HG02973 (cell line): ENCODE results near the gene GABBR2.
"Not testable (repeated sequence)": the region's sequence is repeated elsewhere in the genome, so short reads cannot be mapped to it uniquely, and the experiment has no call there.

Experiments used
- ATAC-seq: cut with Tn5 transposase; IDR thresholded peaks from one replicate; pipeline ENCODE4 v1.9.1; 2021; ENCODE audit warnings: moderate library complexity; ENCODE audit not compliant: unreplicated experiment

Gene GABBR2

DNA sequence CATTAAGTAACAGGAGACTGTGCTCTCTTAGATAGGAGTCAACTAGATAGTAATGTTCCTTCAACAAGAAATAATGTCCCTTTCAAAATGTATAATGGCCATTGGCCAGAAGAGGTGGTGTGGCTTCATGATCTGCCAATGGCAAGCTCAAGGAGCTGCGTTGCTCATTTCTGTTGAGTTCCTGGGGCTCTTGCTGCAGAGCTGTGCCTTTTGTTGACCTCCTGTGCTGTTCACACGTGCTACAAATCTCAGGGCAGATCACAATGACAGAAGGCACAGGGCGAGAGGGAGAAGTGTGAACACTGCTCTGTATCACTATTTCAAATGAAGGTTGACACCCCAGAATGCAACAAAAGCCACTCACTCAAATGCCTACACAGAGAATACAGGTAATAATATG lies 437.3 kb downstream of the GABBR2 start:
- ATAC-seq: no peak

GRCh38 chr9:98270284-98270683 lies 438.5 kb downstream of the GABBR2 start:
- ATAC-seq: not testable (repeated sequence)

DNA sequence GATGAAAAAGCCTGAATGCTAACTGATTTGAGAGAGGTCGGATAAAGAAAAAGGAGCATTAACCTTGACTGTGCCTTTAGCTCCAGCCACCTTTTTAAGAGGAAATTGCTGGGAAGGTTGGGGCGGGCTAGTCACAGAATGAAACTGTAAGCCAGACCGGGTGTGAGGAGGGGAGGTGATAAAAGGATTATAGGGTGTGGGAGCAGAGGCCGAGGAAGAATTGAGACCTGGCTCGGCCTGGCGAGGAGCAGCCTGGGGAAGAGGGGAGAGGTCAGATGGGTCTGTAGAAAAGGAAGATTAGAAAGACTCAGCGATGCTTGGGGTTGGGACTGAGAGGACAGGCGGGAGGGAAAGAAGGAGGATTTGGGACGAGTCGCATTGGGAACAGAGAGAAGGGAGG lies 439.1 kb downstream of the GABBR2 start:
- ATAC-seq: not testable (repeated sequence)

DNA sequence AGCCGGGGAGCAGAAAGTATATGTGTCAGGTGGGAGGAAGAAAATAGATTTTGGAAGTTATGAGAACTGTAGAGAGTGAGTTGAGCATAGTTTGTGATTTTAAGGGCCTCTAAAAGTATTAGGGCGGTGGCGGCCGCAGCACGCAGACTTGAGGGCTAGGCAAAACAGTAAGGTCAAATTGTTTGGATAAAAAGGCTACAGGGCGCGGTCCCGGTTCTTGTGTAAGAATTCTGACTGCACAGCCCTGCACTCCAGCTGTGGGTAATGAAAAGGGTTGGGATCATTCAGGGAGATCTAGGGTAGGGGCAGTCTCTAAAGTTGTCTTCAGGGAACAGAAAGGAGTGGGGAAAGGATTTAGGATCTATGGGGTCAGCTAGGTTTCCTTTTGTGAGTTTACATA lies 441.2 kb downstream of the GABBR2 start:
- ATAC-seq: not testable (repeated sequence)

GRCh38 chr9:98264516-98264915 lies 444.2 kb downstream of the GABBR2 start:
- no peak for ATAC-seq

DNA sequence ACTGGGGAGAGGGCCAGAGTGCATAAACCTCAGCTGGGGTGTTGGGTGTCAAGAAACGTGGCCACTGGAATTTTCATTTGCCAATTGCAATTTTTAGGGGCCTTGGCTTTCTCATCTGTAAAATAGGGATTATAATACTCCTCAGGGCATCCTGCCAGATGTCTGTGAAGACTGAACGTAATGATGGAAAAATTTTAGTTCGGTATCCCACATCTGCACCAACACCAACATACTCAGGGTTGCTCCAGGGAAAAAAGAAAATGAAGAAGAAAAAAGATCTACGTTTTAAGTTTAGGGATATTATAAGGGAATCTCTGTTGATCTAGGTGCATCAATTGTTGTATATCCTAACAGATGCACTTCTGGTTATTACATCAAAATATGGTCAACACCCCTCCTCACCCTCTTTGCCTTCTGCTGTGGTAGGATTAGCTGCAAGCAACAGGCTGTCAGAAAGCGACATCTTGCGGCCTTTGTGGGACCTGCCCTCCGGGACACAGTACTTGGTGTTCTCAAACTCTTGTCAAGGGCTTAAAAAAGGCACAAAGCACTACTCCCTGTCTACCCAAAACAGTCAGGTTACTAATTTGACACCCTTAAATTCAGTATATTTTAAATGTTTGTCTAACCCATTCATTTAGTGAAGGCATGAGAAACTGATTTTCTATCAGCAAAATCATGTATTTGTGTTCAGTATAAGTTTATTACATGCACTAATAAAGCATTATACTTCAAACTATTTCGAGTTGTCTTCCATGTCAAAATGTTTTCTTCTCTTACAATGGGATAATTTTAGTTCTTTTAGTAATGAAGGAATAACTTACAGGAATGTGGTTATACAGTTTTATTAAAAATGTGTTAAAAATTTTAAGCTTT lies 445.0 kb downstream of the GABBR2 start:
- peak; percentile 78 for ATAC-seq

DNA sequence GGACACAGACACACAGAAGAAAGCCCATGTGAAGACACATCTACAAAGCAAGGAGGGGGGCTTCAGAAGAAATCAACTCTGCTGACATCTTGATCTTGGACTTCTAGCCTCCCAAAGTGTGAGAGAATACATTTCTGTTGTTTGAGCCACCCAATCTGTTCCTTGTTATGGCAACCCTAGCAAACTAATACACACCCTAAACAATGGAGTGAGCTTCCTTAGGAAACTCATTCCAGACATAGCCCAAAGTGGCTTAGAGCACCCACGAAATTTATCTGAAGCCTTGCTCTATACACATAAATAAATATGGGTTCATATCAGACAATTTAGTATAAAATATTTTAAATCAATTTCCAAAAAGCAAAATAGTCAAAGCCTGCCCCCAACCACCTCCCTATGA lies 445.7 kb downstream of the GABBR2 start:
- ATAC-seq: no peak

DNA sequence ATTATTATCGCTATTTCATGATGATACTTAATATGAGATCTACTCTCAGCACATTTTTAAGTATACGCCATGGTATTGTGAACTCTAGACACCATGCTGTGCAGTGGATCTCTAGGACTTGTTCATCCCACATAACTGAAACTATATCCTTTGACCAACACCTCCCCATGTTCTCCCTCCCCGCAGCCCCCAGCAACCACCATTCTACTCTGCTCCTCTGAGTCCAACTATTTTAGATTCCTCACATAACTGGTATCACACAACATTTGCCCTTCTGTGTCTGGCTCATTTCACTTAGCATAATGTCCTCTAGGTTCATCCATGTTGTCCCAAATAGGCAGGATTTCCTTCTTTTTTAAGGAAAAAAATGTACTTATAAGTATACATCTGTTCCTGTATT lies 446.7 kb downstream of the GABBR2 start:
- ATAC-seq: no peak

GRCh38 chr9:98260635-98261034 lies 448.1 kb downstream of the GABBR2 start:
- no peak for ATAC-seq

DNA sequence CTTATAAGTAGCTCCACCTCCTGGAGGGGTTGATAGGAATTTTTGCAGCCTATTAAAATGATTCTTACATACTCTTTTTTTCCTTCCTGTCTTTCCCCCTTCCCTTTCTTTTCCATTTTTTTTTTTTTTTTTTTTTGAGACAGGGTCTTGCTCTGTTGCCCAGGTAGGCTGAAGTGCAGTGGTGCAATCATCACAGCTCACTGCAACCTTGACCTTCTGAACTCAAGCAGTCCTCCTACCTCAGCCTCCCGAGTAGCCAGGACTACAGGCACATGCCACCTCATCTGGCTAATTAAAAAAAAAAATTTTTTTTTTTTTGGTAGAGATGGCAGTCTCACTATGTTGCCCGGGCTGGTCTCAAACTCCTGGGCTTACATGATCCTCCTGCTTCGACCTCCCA lies 448.9 kb downstream of the GABBR2 start:
- no peak for ATAC-seq

DNA sequence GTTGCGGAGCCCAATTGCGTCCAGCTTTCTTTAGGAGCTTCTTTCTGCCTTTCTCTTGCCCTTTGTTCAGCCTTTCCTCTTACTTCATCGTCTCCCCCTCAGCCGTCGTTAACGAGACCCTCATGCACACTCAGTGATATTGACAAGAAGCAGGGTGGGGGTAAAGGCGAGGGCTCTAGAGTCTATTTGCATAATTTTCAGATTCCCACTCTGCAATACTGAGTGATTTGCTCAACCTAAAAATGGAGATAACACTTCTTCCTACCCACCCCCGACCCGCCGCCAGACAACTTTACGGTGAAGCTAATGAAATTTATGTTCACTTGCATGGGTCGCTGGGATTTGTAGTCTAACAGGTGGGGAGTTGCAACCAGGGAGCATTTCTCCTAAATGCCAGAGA lies 452.0 kb downstream of the GABBR2 start:
- ATAC-seq: no peak

DNA sequence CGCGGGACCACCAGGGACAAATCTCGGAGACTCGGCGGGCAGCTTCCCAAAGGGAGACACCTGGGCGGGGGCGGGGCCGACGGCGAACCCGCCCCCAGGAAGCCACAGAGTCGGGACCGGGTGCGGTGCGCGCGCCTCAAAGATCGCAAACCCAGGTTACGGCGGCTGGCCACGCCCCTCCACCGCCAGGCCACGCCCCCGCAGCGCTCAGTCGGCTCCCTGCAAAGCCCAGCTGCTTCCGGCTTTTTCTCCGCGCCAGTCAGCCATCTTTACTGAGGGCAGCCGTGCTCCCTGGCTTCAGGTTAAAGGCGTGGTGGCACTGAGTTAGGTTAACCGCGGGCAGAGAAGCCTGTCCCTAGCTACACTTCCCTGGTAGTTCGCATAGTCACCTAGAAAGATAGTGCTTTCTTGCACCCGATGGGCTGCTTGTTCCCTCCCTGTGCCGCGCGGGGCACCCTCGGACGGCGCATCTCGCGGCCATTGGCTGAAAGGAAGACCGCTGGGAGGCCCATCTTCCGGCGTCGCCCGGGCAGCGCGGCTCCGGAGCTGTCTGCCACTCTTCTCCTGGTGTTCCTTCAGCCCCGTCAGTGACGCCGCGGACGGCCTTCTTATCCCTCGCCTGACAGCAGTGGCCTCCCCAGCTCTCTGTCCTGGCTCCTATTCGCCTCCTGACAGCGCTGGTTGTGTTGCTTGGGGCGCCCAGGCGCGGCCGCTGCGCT lies 453.0 kb downstream of the GABBR2 start, which contains the start of gene TBC1D2:
TBC1D2 (minus strand) TSS at position 72 of the 719 bp plus-strand sequence. CDS start 108 bp downstream, outside the sequence.
- peak; percentile 80 for ATAC-seq

DNA sequence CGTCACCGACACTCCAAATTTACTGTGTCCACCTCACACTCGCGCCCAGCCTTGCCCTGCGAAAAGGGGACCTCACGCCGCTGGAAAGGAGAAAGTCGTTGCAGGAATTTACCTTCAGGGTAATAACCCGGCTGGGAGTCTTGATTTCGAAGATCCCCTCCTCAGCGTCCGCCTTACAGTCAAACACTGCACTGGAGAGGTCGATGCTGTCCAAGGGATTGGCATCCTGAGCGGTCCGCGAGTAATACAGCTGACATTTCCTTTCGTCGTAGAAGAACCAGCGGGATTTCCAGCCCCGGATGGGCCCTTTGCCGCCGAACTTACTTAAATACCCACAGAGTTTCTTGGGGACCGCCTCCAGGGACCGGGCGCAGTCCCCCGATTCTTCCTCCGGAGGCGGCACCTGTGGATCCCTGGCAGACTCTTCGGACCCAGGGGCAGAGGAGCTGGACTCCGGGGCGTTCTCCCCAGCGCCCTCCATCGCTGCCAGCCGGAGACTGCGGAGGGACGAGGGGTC lies 453.6 kb downstream of the GABBR2 start:
- ATAC-seq: peak; percentile 17

DNA sequence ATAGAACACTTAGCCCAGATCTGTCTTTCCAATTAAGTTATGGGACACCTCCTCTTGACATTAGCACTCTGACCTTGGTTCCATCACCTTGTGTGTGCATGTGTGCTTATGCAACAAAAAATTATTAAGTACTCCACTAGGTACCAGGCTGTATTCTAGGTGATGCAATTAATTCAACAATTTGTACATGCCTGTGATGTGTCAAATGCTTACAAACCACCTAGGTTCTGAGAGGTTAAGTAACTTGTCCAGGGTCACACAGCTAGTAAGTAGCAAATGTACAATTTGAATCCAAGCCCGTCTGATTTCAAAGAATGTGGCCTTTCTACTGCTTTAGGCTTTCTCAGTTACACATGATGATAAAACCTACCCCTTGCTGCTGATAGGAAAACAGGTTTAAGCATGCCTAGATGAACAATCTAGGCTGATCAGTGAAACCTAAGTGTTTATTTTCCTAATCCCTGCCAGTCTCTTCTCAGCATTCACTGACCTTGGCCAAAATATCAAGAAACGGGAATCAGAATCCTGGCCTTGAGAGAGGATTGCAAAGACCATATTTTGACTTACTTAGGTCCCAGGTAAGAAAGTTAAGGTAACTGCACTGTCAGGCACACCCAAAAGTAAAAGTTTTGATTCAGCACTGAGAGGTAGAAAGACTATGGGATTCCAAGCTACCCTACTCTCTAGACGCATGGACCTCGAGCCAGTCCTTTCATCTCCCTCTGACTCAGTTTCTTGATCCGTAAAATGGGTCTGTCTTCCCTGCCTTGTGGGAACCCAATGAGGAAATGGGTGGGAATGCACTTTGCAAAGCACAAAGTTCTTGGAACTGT lies 454.3 kb downstream of the GABBR2 start:
- ATAC-seq: no peak

DNA sequence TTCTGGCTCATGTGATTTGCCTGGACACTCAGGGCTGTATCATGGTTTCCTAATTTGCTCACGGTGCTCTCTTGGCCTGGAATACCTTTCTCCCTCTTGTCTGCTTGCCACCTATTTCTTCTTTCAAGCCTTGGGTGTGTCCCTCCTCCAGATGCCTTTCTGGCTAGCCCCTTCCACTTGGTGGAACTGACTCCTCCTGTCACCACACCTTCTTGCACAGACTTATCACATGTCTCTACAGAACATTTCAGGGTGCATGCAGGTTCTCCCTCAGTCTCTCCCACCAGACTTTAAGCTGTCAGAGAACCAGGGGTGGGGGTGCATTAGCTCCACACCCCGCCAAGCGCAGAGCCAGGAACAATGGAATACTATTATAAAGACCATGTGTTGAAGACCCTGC lies 455.2 kb downstream of the GABBR2 start:
- no peak for ATAC-seq

DNA sequence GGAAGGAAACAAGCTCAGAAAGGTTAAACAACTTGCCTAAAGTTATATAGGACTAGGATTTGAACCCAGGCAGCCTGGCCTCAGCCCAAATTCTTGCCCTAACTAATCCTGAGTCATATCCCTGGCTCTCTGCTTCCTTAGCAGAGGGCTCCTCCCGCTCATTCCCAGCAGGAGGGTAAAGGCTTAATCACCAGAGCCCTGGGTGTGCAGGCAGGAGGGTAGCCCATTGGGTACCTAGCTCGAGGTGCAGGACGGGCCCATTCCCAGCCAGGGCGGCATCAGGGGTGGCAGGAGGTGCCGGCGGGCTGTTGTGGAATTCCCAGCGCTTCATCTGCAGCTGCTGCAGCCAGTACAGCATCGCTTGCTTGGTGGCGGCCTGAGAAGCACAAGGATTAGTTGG lies 457.2 kb downstream of the GABBR2 start:
- no peak for ATAC-seq

DNA sequence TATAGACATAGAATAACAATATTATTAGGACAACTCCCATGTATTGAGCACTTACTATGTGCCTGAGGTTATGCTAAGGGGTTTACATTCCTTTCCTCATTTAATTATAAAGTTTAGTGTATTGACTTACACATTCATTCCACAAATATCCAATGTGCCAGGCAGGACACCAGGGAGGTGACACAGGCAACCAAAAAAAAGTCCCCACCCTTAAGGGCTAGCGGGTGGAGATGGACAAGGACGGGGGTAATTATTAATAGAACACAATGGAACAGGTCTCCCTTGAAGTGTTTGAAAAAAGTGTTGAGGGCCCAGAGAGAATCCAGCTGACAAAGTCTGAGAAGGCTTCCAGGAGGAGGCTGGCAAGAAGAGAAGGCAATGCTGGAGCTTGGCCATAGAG lies 459.0 kb downstream of the GABBR2 start:
- ATAC-seq: no peak

DNA sequence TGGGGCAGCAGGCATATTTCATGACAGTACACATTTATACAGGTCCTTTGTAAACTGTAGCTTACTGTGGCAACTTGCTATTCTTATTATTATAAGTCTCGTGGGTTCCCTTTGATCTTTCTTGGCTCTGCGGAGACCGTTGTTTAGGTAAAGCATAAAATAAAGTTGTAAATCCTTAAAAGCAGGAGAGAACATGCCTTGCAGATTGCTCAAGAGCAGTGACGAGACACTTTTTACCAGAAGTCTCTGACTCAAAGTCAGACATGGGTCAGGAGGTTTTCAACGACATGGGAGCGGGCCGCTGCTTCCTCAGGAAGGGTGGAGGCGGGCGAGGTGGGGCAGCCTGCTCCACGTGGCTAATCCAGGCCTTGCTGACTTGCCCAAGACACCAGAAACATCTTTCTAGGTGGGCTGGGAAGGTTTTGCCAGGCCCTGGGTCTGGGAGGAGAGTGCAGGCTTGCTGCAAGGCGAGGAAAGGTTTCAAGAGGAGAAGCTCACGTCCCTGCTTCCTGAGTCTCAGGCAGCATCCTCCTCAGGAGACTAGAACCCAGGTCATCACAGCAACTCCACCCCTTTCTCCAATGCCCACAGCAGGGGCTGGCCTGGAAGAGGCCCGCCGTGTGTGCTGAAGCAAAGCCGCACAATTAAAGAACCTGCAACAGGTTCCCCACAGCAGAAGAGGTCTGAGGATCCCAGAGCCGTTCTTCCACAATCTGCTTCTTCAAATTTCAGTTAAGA lies 459.8 kb downstream of the GABBR2 start:
- no peak for ATAC-seq

DNA sequence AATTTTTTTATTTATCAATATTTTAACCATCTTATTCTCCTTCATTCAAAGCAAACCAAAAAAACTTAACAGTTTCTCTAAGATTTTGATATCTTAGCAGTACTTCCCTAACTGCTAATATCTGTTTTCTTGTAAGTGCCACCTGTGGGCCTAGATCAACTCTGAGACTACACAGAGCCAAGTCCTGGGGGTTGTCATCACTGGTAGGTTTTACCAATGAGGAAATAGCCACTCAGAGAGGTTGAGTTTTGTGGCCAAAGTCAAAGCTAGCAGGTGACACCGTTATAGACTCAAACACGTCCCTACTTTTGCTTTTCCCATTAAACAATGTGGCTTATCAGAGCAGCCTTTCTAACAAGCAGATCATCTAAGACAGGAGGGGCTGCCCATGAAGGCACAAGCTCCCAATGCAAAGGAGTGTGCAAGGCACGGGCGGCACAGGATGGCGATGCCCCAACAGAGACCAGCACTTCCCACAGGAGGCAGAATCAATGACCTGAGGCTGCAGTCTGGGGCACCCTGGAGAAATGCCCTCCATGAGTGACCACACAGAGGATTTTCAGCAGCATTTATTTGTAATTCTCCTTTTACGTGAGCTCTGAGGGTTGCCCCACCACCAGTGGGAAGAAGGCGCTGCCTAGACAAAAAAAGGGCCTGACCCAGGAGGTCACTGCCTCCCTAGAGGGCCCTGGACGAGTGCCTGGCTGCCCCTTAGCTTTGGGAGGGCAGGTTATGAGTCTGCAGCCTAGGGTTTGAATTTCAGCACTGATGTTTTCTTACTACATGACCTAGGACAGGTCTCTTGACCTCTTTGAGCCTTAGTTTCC lies 460.7 kb downstream of the GABBR2 start:
- no peak for ATAC-seq
